Peyer's patch (tissue), 4 donors: ENCODE measurements around the gene FBXO48.

Source experiments
- CTCF ChIP-seq, 6 experiments: fragments of 450-650 bp in 4 of 6; fragments of 200-600 bp in 2 of 6; sonication (generic) in 1 of 6; IDR thresholded peaks; one replicate each; pipeline ENCODE4 v1.5.1; 2017 to 2019; ENCODE audit warnings: antibody characterized with exemption in 6 of 6, mild to moderate bottlenecking in 3 of 6, moderate library complexity in 1 of 6
- POLR2A ChIP-seq, 2 donors: fragments of 450-650 bp; IDR thresholded peaks; one replicate each; pipeline ENCODE4 v1.5.1; 2017; ENCODE audit warnings: antibody characterized with exemption in 2 of 2, mild to moderate bottlenecking in 2 of 2, moderate library complexity in 2 of 2

GRCh38 chr2:68514316-68514929 is 47.3 kb upstream of the FBXO48 start:
- TF ChIP-seq POLR2A (IDR thresholded peaks at IDR 0.05): no peak
- no peak for TF ChIP-seq CTCF (IDR thresholded peaks at IDR 0.05)
